HepG2 (cell line): Measurements from ENCODE around the gene ZNF396. TPM values are rescaled to one million over a fixed set of nuclear protein-coding genes. Genes with fewer than 3 reads are reported as not detected.

Experiments
- BHLHE40 ChIP-seq: IDR thresholded peaks from 2 replicates; pipeline ENCODE4 v1.6.1; 2011; ENCODE audit warnings: low read length, improper control_type of control experiment
- ERF ChIP-seq: IDR thresholded peaks from 2 replicates; pipeline ENCODE4 v1.6.1; 2018; ENCODE audit warnings: missing biosample characterization, missing genetic modification reagents
- FOXJ3 ChIP-seq: sonication (generic); formaldehyde crosslinking; IDR thresholded peaks from 2 replicates; pipeline ENCODE4 v1.4.0; 2020; ENCODE audit warnings: missing genetic modification reagents, mild to moderate bottlenecking, borderline replicate concordance
- HMGA1 ChIP-seq: sonication (generic); formaldehyde crosslinking; conservative IDR thresholded peaks from 2 replicates; pipeline ENCODE4 v1.4.0; 2020; ENCODE audit warnings: missing genetic modification reagents
- MEF2D ChIP-seq: sonication (generic); formaldehyde crosslinking; IDR thresholded peaks from 2 replicates; pipeline ENCODE4 v1.5.1; 2020; ENCODE audit warnings: mild to moderate bottlenecking, missing genetic modification reagents
- NAIF1 ChIP-seq: sonication (generic); formaldehyde crosslinking; IDR thresholded peaks from 2 replicates; pipeline ENCODE4 v1.5.0; 2020; ENCODE audit warnings: mild to moderate bottlenecking, missing genetic modification reagents, borderline replicate concordance
- NONO ChIP-seq, 2 experiments: fragments of 450-650 bp in 1 of 2; sonication (generic) in 1 of 2; formaldehyde crosslinking in 1 of 2; IDR thresholded peaks in 1 of 2; conservative IDR thresholded peaks in 1 of 2; 2 replicates each; pipeline versions ENCODE4 v1.6.1 to v1.8.0; 2017 to 2022; ENCODE audit warnings: mild to moderate bottlenecking in 1 of 2, missing genetic modification reagents in 1 of 2, moderate library complexity in 1 of 2
- NR2F2 ChIP-seq: IDR thresholded peaks from 2 replicates; pipeline ENCODE4 v1.6.1; 2012; ENCODE audit warnings: low read depth, inconsistent platforms, borderline replicate concordance
- NR2F6 ChIP-seq, 2 experiments: IDR thresholded peaks; 2 replicates each; pipeline ENCODE4 v1.6.1; 2016; ENCODE audit warnings: antibody characterized with exemption in 1 of 2, mild to moderate bottlenecking in 1 of 2
- REPIN1 ChIP-seq: sonication (generic); formaldehyde crosslinking; IDR thresholded peaks from 2 replicates; pipeline ENCODE4 v1.8.0; 2022; ENCODE audit warnings: missing genetic modification reagents, low read depth, mild to moderate bottlenecking, borderline replicate concordance
- SP2 ChIP-seq: sonication (generic); formaldehyde crosslinking; IDR thresholded peaks from 2 replicates; pipeline ENCODE4 v1.5.1; 2020; ENCODE audit warnings: mild to moderate bottlenecking, missing genetic modification reagents
- SRSF4 ChIP-seq: fragments of 200-400 bp; formaldehyde crosslinking; IDR thresholded peaks from one replicate; pipeline ENCODE4 v1.6.1; 2018; ENCODE audit warnings: mild to moderate bottlenecking, low read depth, low read length, moderate library complexity; ENCODE audit not compliant: poor library complexity, severe bottlenecking
- TFDP1 ChIP-seq: IDR thresholded peaks from 2 replicates; pipeline ENCODE4 v1.6.1; 2016; ENCODE audit warnings: missing compliant biosample characterization, missing genetic modification reagents, borderline replicate concordance
- YY1 ChIP-seq: IDR thresholded peaks from 2 replicates; pipeline ENCODE4 v1.6.1; 2011; ENCODE audit warnings: low read length, low read depth, moderate library complexity, mild to moderate bottlenecking; ENCODE audit not compliant: insufficient read depth, insufficient replicate concordance
- ZBTB34 ChIP-seq: sonication (generic); formaldehyde crosslinking; IDR thresholded peaks from 2 replicates; pipeline ENCODE4 v1.8.0; 2022; ENCODE audit warnings: mild to moderate bottlenecking, missing genetic modification reagents
- ZBTB38 ChIP-seq: sonication (generic); formaldehyde crosslinking; IDR thresholded peaks from 2 replicates; pipeline ENCODE4 v1.5.1; 2020; ENCODE audit warnings: mild to moderate bottlenecking, missing genetic modification reagents
- ZMYM2 ChIP-seq: sonication (generic); formaldehyde crosslinking; IDR thresholded peaks from 2 replicates; pipeline ENCODE4 v1.8.0; 2022; ENCODE audit warnings: mild to moderate bottlenecking, missing genetic modification reagents
- ZNF142 ChIP-seq: sonication (generic); formaldehyde crosslinking; IDR thresholded peaks from 2 replicates; pipeline ENCODE4 v1.4.0; 2020; ENCODE audit warnings: missing genetic modification reagents
- ZNF598 ChIP-seq: sonication (generic); formaldehyde crosslinking; IDR thresholded peaks from 2 replicates; pipeline ENCODE4 v1.5.1; 2020; ENCODE audit warnings: mild to moderate bottlenecking, missing genetic modification reagents, borderline replicate concordance
- ZNF850 ChIP-seq: sonication (generic); formaldehyde crosslinking; conservative IDR thresholded peaks from 2 replicates; pipeline ENCODE4 v1.9.0; 2021; ENCODE audit warnings: mild to moderate bottlenecking, missing genetic modification reagents
- polyA plus RNA-seq, 8 experiments: library from polyadenylated mRNA; depleted of rRNA in 3 of 8; stranded (reverse) in 7 of 8; unstranded in 1 of 8; fragments of >200 nt; fragmentation: Illumina TruSeq in 4 of 8; extraction: Trizol in 4 of 8; gene quantifications; 2 replicates each; pipeline versions ENCODE4 v1.2.1 to v1.2.3, GENCODE V29; 2011 to 2016; ENCODE audit warnings: low read depth in 4 of 8, missing spikeins in 1 of 8, mixed read lengths in 1 of 8; ENCODE audit not compliant: insufficient read depth in 1 of 8
- total RNA-seq, 5 experiments: library from RNA; depleted of rRNA; stranded (reverse); fragments of >200 nt; fragmentation: Illumina TruSeq; extraction: Trizol; gene quantifications; 2 replicates each; pipeline ENCODE4 v1.2.3, GENCODE V29; 2016; ENCODE audit warnings: low read depth in 1 of 5

The ZNF396 gene
- total and polyA plus RNA-seq, 2 of the 13 experiments (the other 11 are each of a cell fraction or from before 2014, with no cell fraction given), result 0.25 to 0.75 TPM

- TF ChIP-seq NONO (IDR thresholded peaks at IDR 0.05), result no peak
- peak; percentile 95 for TF ChIP-seq NONO (CRISPR knock-in tag; conservative IDR thresholded peaks at IDR 0.05)
- TF ChIP-seq HMGA1 (CRISPR knock-in tag), result no peak
- TF ChIP-seq FOXJ3 (CRISPR knock-in tag), result peak; percentile 69; the same call in 1 of the 2 replicates
- no peak; the same call in 1 of the 2 replicates for TF ChIP-seq ZBTB38 (CRISPR knock-in tag)
- TF ChIP-seq YY1, result peak; percentile 50
- TF ChIP-seq ZMYM2, result peak; percentile 70; the same call in 1 of the 2 replicates
- peak; percentile 33; the same call in 1 of the 2 replicates for TF ChIP-seq REPIN1 (CRISPR knock-in tag)
- 0 out of 2 replicates have a peak, but pooled peaks have one; percentile 60 for TF ChIP-seq ZBTB34
- peak; percentile 82; the same call in 1 of the 2 replicates for TF ChIP-seq NAIF1 (CRISPR knock-in tag)
- TF ChIP-seq BHLHE40, result 0 out of 2 replicates have a peak, but pooled peaks have one; percentile 51
- TF ChIP-seq TFDP1 (CRISPR knock-in tag), result peak; percentile 83
- no peak for TF ChIP-seq SP2
- 0 out of 2 replicates have a peak, but pooled peaks have one; percentile 69 for TF ChIP-seq ZNF850
- peak; percentile 34; the same call in 1 of the 2 replicates for TF ChIP-seq MEF2D (CRISPR knock-in tag)
- TF ChIP-seq NR2F2, result 0 out of 2 replicates have a peak, but pooled peaks have one; percentile 9
- TF ChIP-seq ERF (CRISPR knock-in tag), result 0 out of 2 replicates have a peak, but pooled peaks have one; percentile 42
- peak; percentile 78 for TF ChIP-seq ZNF142 (CRISPR knock-in tag)
- 0 out of 2 replicates have a peak, but pooled peaks have one; percentile 88 for TF ChIP-seq ZNF598 (CRISPR knock-in tag)
- TF ChIP-seq SRSF4, result no peak
- TF ChIP-seq NR2F6 (IDR thresholded peaks at IDR 0.05), result no peak
- no peak; the same call in 1 of the 2 replicates for TF ChIP-seq NR2F6 (CRISPR knock-in tag; IDR thresholded peaks at IDR 0.05)
Observed at GRCh38 chr18:35343936-35344735, 33.0 kb downstream of the ZNF396 start, which contains the start of gene ZNF24 (continued).
